ENCODE data around the gene COPB1.

Gene COPB1

GRCh38 chr11:14520747-14521151, 21.1 kb upstream of the COPB1 start:
- H3K4me3 ChIP-seq (ENCODE audit: low read depth, low read length): peak overlapping the region; percentile 73
- no peaks in the 10 kb centered on the region for H3K27me3 ChIP-seq (ENCODE audit: insufficient read depth, low read depth, severe bottlenecking)
- no peak for DNase-seq
- peak overlapping the region; percentile 92 for H3K27ac ChIP-seq
- H3K9me3 ChIP-seq (ENCODE audit: severe bottlenecking): no peaks in the 10 kb centered on the region
- peaks cover 32% of the 10 kb centered on the region for H3K36me3 ChIP-seq
- TF ChIP-seq CTCF (IDR thresholded peaks at IDR 0.05; ENCODE audit: low read depth, low read length): no peak

GRCh38 chr11:14519917-14520746, 20.5 kb upstream of the COPB1 start, which contains the start of gene PSMA1:
Gene PSMA1, minus strand, starts transcription at chr11:14520386. Its CDS starts 87 bp downstream, at chr11:14520299.
- H3K27ac ChIP-seq: peak within 1 kb of the TSS; percentile 92
- no peak for TF ChIP-seq CTCF (IDR thresholded peaks at IDR 0.05; ENCODE audit: low read depth, low read length)
- peak within 1 kb of the TSS; percentile 73 for H3K4me3 ChIP-seq (ENCODE audit: low read depth, low read length)

GRCh38 chr11:14519597-14519916, 19.9 kb upstream of the COPB1 start:
- H3K27me3 ChIP-seq (ENCODE audit: insufficient read depth, low read depth, severe bottlenecking): no peaks in the 10 kb centered on the region
- no peak for TF ChIP-seq CTCF (IDR thresholded peaks at IDR 0.05; ENCODE audit: low read depth, low read length)
- H3K4me3 ChIP-seq (ENCODE audit: low read depth, low read length): peak overlapping the region; percentile 73
- peaks cover 41% of the 10 kb centered on the region for H3K36me3 ChIP-seq
- no peaks in the 10 kb centered on the region for H3K9me3 ChIP-seq (ENCODE audit: severe bottlenecking)
- H3K27ac ChIP-seq: peak overlapping the region; percentile 92
- DNase-seq: no peak

More at GRCh38 chr11:14519917-14520746, 20.5 kb upstream of the COPB1 start, which contains the start of gene PSMA1:
- H3K36me3 ChIP-seq: peaks cover 36% of the 10 kb centered on the region
- H3K9me3 ChIP-seq (ENCODE audit: severe bottlenecking): no peaks in the 10 kb centered on the region
- no peaks in the 10 kb centered on the region for H3K27me3 ChIP-seq (ENCODE audit: insufficient read depth, low read depth, severe bottlenecking)
- peak; percentile 96 for DNase-seq

GRCh38 chr11:14518820-14519219, 19.2 kb upstream of the COPB1 start:
- Histone ChIP-seq H3K9me3 (ENCODE audit: severe bottlenecking) (no peaks in the 10 kb centered on the region), H3K27me3 (ENCODE audit: insufficient read depth, low read depth, severe bottlenecking) (no peaks in the 10 kb centered on the region), H3K4me3 (ENCODE audit: low read depth, low read length) (peak overlapping the region; percentile 73), H3K27ac (peak overlapping the region; percentile 92; the same call in 1 of the 2 replicates), H3K36me3 (peaks cover 47% of the 10 kb centered on the region)
- TF ChIP-seq CTCF (IDR thresholded peaks at IDR 0.05; ENCODE audit: low read depth, low read length): no peak
- DNase-seq: no peak

- no peaks in the 10 kb centered on the region for H3K27me3 ChIP-seq (ENCODE audit: insufficient read depth, low read depth, severe bottlenecking)
- H3K9me3 ChIP-seq (ENCODE audit: severe bottlenecking): no peaks in the 10 kb centered on the region
- H3K4me3 ChIP-seq (ENCODE audit: low read depth, low read length): no peak overlapping the region
- no peak overlapping the region for H3K27ac ChIP-seq
- H3K36me3 ChIP-seq: peaks cover 80% of the 10 kb centered on the region
- no peak for DNase-seq
- TF ChIP-seq CTCF (IDR thresholded peaks at IDR 0.05; ENCODE audit: low read depth, low read length): no peak
These were observed 14.2 kb upstream of the COPB1 start for GRCh38 chr11:14513800-14514199.

Data from WERI-Rb-1 (cell line).